Tibial nerve (tissue), 4 donors: ENCODE data around the gene CASP8AP2.

Source experiments
- CTCF ChIP-seq, 5 experiments: fragments of 200-600 bp in 3 of 5; fragments of 450-650 bp in 2 of 5; sonication (generic) in 3 of 5; IDR thresholded peaks; one replicate each; pipeline ENCODE4 v1.5.1; 2016 to 2019; ENCODE audit warnings: antibody characterized with exemption in 5 of 5, mild to moderate bottlenecking in 3 of 5, moderate library complexity in 2 of 5
- EP300 ChIP-seq, 2 donors: sonication (generic); formaldehyde crosslinking; IDR thresholded peaks; one replicate each; pipeline ENCODE4 v1.6.1; 2017; ENCODE audit warnings: antibody characterized with exemption in 2 of 2, mild to moderate bottlenecking in 1 of 2
- POLR2A ChIP-seq, 2 donors: fragments of 450-650 bp; IDR thresholded peaks; one replicate each; pipeline ENCODE4 v1.6.1; 2017; ENCODE audit warnings: antibody characterized with exemption in 2 of 2, mild to moderate bottlenecking in 2 of 2, moderate library complexity in 2 of 2

- no peak for TF ChIP-seq CTCF (IDR thresholded peaks at IDR 0.05)
- TF ChIP-seq POLR2A (IDR thresholded peaks at IDR 0.05), result no peak
- TF ChIP-seq EP300 (IDR thresholded peaks at IDR 0.05), result no peak
Measured at GRCh38 chr6:89797317-89797716, 32.4 kb upstream of the CASP8AP2 start.
